GM18505 (cell line): ENCODE results near the gene HPCAL1.

Source experiments
- ATAC-seq: cut with Tn5 transposase; IDR thresholded peaks from one replicate; pipeline ENCODE4 v1.9.1; 2021; ENCODE audit not compliant: unreplicated experiment
- POLR2A ChIP-seq: IDR thresholded peaks from 4 replicates; pipeline ENCODE4 v1.6.1; 2011; ENCODE audit warnings: borderline replicate concordance; ENCODE audit not compliant: insufficient read depth, insufficient read length; ENCODE audit errors: extremely low read depth

HPCAL1 gene

DNA sequence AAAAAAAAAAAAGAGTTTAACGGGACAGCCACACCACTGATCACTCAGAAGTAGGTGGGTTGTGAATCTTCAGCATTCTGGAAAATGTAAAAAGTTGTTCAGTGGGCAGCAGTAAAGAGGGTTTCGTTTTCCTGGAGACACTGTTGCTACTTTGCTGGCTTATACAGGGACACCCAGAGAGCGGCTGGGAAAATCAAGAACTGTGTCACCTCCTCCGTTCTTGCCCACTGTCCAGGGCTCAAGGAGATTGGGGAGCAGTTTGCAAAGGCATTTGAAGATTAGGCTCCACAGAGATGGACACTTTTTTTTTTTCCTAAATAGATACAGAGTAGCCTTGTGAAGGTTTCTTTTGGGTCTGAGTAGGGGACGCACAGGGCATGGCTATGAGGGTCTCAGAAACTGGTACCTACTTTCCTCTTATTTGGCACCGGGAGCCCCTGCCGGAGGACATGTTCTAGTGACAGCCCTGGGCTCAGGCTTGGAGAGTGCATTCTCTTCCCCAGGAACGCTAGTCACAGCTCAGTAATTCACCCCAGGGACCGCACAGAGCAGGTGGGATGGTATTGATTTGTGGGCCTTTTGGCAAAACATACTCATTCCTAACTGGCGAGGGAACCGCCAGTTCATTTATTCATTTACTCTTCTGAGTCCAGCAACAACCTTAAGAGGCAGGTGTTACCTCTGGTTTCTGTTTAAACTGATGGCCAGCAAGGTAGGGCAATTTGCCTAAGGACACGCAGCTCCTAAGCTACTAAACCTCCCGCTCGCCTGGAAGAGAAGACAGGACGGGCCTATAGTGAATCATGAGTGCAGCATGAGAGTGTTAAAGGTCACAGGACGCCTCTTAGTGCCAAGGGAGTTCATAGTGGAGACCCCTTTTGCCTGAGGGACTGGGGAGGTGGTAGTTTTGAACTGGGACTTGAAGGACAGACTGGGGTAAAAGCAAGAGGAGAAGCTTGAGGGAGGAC lies 53.1 kb downstream of the HPCAL1 start:
- no peak for ATAC-seq
- no peak for TF ChIP-seq POLR2A

GRCh38 chr2:10356439-10356811 lies 53.7 kb downstream of the HPCAL1 start:
- no peak for ATAC-seq
- TF ChIP-seq POLR2A = no peak

DNA sequence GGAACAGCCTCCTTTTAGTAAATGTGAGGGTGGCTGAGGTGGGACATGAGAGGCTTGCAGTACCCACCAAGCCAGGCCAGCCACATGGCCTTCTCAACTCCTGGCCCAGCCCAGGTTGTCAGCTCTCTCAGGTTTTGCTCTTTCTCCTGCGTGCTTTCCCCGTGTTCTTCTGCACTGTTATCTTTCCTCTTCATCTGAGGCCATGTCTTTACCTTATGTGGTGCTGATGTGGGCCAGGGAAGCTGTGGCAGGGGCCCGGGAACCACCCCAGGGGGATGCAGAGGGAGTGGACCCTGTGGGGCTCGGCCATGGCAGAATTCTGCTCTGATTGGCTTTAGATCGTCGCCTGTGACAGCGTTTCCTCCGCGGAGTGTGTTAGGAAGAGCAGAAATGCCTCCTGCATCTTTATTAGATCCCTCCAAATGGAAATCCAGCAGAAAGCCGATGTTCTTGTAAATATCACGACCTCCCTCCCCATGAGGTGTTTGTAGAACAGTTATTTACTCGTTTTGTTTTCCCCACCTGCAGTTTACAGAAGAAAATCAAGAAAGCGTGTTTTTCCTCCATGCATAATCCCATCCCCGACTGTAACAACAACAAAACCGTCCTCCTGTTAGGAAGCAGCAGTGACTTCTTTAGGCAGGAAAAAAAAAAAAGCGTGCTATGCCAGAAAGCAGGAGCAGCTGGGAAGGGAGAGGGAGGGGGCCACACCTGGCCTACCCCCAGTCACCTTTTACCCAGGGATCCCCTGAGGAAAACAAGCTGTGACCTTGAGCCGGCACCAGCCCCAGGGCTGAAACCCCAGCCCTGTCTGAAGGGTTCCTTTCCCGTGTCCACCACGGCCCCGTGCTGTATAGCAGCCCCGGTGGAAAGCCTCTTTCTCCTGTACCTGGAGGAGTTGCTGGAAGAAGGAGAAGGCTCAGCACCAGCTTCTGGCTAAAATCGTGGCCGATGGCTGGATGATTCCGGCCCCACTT lies 54.8 kb downstream of the HPCAL1 start:
- ATAC-seq = no peak
- TF ChIP-seq POLR2A = no peak

DNA sequence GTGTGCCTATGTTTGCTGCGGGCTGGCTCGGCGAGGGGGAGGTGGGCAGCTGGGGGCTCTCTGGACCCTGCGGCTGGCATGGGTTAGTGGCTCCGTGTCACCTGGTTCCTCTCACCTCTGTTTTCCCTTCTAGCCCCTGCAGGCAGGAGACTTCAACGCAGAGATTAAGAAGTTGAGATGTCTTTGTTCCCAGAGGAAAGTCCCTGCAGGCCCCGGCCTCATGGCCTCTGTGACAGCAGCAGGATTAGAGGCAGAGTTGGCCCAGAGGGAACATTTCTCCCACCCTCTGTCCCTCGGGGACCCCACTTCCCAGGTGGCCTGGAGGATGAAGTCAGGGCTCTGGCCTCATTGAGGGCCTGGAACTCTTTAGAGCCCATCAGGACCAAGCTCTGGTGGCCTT lies 56.5 kb downstream of the HPCAL1 start:
- ATAC-seq = no peak
- TF ChIP-seq POLR2A = no peak

DNA sequence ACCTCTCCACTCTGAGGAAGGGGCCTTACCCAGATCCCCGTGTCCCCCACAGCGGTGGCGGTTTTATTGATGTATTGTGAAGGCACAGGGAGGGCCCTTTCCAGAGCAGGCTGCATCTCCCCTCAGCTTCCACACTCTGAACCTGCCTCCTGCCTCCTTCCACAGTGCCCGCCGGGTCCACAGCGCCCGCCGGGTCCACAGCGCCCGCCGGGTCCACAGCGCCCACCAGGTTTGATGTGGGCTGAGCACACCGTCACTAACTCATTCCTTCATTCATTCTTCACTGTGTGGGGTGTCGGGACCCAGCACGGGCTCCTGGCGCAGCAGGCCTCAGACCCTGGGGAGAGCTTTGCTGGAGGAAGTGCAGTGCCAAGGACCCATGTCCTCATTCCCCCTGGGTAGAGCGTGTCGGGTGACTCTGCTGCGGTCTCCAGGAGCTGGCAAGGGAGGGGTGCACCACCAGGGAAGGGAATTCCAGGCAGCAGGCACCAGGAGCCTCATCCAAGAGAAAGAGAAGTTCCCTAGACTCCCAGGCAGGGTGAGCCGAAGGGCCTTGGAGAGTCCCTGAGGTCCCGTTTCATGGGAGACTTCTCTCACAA lies 57.1 kb downstream of the HPCAL1 start:
- no peak for ATAC-seq
- TF ChIP-seq POLR2A = no peak

DNA sequence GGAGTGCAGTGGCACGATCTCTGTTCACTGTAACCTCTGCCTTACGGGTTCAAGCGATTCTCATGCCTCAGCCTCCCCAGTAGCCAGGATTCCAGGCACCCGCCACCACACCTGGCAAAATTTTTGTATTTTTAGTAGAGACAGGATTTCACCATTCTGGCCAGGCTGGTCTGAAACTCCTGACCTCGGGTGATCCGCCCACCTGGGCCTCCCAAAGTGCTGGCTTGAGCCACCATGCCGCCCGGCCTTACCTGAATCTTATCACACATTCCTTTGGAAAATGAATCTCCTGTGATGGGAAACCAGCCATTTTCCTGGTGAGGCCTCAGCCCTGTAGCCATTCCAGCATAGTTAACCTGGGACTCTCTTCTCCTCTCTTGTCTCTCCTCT lies 57.8 kb downstream of the HPCAL1 start:
- no peak for TF ChIP-seq POLR2A
- ATAC-seq = no peak

DNA sequence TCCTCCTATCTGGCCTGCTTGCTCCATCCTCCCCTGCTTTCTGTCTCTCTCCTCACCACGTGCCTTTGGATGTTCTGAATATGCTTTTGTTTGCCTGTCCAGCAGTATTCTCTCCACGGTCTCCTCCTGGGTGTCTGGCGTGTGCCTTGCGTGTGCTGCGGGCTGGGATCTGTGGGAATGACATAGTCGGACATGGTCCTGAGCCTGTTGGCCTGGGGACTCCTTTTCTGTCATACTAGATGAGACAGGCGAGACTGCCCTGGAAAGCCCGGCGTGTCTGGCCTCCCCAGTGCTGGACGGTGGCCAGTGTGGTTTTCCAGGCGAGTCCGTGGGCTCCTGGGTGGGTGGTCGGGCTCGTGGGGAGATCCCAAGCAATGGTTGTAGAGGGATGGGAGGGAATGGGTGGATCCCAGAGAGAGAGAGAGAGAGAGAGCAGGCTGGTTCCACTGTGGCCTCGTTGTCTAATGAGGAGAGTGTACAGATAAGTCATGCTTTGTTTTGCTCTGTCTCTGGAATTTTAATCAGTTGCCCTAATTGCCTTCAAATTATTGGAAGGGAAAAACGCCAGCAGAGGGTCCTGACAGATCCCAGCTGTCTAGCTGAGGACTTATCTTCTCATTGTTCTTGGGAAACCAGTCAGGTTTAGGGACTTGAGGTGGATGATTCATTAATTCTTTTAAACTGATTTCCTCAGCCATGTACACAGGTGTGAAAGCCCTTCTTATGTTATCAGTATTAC lies 58.3 kb downstream of the HPCAL1 start:
- no peak for TF ChIP-seq POLR2A
- no peak for ATAC-seq

GRCh38 chr2:10362096-10362897 lies 59.6 kb downstream of the HPCAL1 start:
- no peak for TF ChIP-seq POLR2A
- ATAC-seq = no peak

DNA sequence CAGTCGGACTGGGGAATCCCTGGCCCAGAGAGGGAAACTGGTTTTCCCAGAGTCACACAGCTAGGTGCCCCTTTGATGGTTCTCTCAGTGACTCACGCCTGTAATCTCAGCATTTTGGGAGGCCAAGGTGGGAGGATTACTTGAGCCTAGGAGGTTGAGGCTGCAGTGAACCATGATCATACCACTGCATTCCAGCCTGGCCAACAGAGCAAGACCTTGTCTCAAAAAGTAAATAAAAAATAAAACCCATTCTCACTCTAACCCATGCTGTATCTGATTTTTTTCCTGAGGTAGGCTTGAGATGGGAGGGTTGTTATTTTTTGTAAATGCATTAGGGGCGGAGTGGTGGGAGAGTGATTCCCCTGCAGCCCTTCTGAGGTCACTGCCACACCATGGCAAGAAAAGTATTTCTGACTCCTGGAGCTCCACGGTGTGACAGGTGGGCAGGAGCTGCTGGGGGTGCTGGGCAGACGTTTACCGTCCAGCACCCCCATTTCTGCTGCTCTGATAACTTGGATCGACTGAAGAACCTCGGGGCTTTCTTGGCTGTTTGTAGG lies 60.3 kb downstream of the HPCAL1 start:
- no peak for ATAC-seq
- no peak for TF ChIP-seq POLR2A

- TF ChIP-seq POLR2A = no peak
- ATAC-seq = no peak
Measured at GRCh38 chr2:10363861-10364610, 61.3 kb downstream of the HPCAL1 start.

GRCh38 chr2:10365412-10365811 lies 62.7 kb downstream of the HPCAL1 start:
- no peak for TF ChIP-seq POLR2A
- no peak for ATAC-seq
